A673 (cell line): ENCODE measurements around the gene EIF2B2.

Experiments used
- EZH2 ChIP-seq: fragments of 200-600 bp; sonication (generic); IDR thresholded peaks from 2 replicates; pipeline ENCODE4 v1.6.1; 2017; ENCODE audit warnings: borderline replicate concordance, low read depth, mild to moderate bottlenecking, mixed read lengths, antibody characterized with exemption, low read length; ENCODE audit not compliant: poor library complexity, severe bottlenecking
- TF ChIP-seq, protein P1 (sequence below): fragments of 300-800, 200-600 bp; sonication (generic); conservative IDR thresholded peaks from 2 replicates; pipeline ENCODE4 v1.5.1; 2017; ENCODE audit warnings: low read depth, mild to moderate bottlenecking, antibody characterized with exemption, low read length, moderate library complexity, mixed read lengths

DNA sequence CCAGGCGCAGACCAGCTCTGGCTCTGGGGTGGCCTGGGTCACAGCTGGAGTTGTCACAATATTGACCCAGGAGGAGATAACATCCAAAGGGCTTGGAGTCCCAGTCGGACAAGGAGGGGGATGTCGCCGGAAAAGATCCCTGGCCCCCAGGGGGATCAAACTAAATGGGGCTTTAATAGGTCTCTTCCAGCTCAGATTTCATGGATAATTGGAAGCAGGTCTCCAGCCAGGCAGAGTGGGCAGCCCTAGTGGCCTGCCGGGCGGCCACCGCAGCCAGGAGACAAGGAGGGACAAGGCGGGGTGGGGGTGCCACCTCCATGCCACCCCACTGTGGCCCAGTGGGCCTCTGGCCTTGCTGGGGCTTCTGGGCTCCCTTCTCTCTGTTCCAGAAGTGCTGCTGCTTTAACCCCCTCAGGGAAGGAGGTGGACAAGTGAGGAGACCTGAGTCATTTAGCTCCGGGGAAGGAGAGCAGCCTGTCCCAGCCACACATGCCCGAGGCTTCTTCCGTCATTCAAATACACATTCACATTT, 24.2 kb upstream of the EIF2B2 start:
- TF ChIP-seq, protein P1, sequence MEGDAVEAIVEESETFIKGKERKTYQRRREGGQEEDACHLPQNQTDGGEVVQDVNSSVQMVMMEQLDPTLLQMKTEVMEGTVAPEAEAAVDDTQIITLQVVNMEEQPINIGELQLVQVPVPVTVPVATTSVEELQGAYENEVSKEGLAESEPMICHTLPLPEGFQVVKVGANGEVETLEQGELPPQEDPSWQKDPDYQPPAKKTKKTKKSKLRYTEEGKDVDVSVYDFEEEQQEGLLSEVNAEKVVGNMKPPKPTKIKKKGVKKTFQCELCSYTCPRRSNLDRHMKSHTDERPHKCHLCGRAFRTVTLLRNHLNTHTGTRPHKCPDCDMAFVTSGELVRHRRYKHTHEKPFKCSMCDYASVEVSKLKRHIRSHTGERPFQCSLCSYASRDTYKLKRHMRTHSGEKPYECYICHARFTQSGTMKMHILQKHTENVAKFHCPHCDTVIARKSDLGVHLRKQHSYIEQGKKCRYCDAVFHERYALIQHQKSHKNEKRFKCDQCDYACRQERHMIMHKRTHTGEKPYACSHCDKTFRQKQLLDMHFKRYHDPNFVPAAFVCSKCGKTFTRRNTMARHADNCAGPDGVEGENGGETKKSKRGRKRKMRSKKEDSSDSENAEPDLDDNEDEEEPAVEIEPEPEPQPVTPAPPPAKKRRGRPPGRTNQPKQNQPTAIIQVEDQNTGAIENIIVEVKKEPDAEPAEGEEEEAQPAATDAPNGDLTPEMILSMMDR, result no peak
- no peak for TF ChIP-seq EZH2
